ENCODE measurements around the gene ZNF335. TPM values are rescaled to one million over a fixed set of nuclear protein-coding genes. Genes with fewer than 3 reads are reported as not detected.

Gene ZNF335
- total and polyA plus RNA-seq, 2 of the 13 experiments (the other 11 are each of a cell fraction or from before 2014, with no cell fraction given), result 9.7 to 13.7 TPM

- TF ChIP-seq ZHX2 (IDR thresholded peaks at IDR 0.05; ENCODE audit: low read depth) (no peak), ZHX2 (CRISPR knock-in tag; IDR thresholded peaks at IDR 0.05; ENCODE audit: borderline replicate concordance) (no peak), REXO4 (CRISPR knock-in tag; IDR thresholded peaks at IDR 0.05; ENCODE audit: borderline replicate concordance) (no peak), ZNF547 (CRISPR knock-in tag; IDR thresholded peaks at IDR 0.05) (no peak), GPBP1L1 (CRISPR knock-in tag; IDR thresholded peaks at IDR 0.05) (no peak), KLF15 (CRISPR knock-in tag; IDR thresholded peaks at IDR 0.05; ENCODE audit: borderline replicate concordance) (no peak), RAD51 (IDR thresholded peaks at IDR 0.05; ENCODE audit: borderline replicate concordance) (no peak), ZNF883 (CRISPR knock-in tag; IDR thresholded peaks at IDR 0.05; ENCODE audit: not compliant biosample characterization) (no peak), ZNF616 (CRISPR knock-in tag; IDR thresholded peaks at IDR 0.05; ENCODE audit: low read depth) (no peak), HOXA9 (CRISPR knock-in tag; IDR thresholded peaks at IDR 0.05; ENCODE audit: borderline replicate concordance) (no peak), NCOA2 (CRISPR knock-in tag; IDR thresholded peaks at IDR 0.05) (no peak), PHF8 (CRISPR knock-in tag; IDR thresholded peaks at IDR 0.05) (no peak), ZNF777 (CRISPR knock-in tag; IDR thresholded peaks at IDR 0.05) (no peak), RXRA (CRISPR knock-in tag; IDR thresholded peaks at IDR 0.05) (no peak), ZSCAN25 (CRISPR knock-in tag; IDR thresholded peaks at IDR 0.05) (no peak)
- TF ChIP-seq, protein P1, sequence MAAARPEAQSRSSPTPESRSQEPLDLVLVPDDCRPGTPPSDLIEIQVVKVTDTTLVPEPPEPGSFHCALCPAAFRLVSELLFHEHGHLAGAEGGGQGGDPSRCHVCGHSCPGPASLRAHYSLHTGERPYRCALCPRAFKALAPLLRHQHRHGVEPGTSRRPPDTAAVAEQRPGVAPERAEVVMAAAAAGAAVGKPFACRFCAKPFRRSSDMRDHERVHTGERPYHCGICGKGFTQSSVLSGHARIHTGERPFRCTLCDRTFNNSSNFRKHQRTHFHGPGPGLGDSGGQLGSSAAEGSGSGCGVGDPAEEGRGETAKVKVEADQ (CRISPR knock-in tag; IDR thresholded peaks at IDR 0.05; ENCODE audit: borderline replicate concordance), result peak; percentile 95; the same call in 1 of the 2 replicates
- TF ChIP-seq, protein P2, sequence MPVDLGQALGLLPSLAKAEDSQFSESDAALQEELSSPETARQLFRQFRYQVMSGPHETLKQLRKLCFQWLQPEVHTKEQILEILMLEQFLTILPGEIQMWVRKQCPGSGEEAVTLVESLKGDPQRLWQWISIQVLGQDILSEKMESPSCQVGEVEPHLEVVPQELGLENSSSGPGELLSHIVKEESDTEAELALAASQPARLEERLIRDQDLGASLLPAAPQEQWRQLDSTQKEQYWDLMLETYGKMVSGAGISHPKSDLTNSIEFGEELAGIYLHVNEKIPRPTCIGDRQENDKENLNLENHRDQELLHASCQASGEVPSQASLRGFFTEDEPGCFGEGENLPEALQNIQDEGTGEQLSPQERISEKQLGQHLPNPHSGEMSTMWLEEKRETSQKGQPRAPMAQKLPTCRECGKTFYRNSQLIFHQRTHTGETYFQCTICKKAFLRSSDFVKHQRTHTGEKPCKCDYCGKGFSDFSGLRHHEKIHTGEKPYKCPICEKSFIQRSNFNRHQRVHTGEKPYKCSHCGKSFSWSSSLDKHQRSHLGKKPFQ (CRISPR knock-in tag; IDR thresholded peaks at IDR 0.05; ENCODE audit: insufficient replicate concordance), result no peak
- TF ChIP-seq, protein P3, sequence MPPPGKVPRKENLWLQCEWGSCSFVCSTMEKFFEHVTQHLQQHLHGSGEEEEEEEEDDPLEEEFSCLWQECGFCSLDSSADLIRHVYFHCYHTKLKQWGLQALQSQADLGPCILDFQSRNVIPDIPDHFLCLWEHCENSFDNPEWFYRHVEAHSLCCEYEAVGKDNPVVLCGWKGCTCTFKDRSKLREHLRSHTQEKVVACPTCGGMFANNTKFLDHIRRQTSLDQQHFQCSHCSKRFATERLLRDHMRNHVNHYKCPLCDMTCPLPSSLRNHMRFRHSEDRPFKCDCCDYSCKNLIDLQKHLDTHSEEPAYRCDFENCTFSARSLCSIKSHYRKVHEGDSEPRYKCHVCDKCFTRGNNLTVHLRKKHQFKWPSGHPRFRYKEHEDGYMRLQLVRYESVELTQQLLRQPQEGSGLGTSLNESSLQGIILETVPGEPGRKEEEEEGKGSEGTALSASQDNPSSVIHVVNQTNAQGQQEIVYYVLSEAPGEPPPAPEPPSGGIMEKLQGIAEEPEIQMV (CRISPR knock-in tag; IDR thresholded peaks at IDR 0.05; ENCODE audit: low read depth), result no peak
Observed at GRCh38 chr20:45918779-45919537, 53.0 kb downstream of the ZNF335 start (continued).

All from HepG2 (cell line).